GM21515 (cell line): ENCODE data around the gene CAMTA1.

ENCODE experiments used
- ATAC-seq: cut with Tn5 transposase; IDR thresholded peaks from one replicate; pipeline ENCODE4 v1.9.1; 2021; ENCODE audit not compliant: unreplicated experiment

Gene CAMTA1

DNA sequence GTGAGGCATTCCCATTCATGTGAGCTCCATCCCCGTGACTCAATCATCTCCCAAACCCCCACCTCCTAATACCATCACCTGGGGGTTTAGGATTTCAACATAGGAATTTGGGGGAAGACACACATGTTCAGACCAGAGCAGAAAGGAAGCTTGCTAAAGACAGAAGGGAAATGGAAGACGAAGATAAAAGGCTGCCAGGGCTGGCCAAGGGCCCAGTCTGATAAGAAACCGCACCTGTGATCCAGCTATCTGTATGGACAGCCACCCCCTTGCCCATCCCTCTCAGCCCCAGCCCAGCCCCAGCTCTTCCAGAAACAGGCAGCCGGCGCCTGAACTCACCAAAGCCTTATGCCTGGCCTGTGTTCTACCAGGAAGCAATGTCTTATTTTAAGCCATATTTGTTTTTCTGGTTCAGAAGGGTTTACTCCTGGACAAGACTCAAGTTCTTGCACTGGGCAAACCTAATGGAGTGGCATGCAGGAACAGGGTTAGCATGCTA, 787.4 kb downstream of the CAMTA1 start:
- ATAC-seq: no peak

- no peak for ATAC-seq
These were observed 788.2 kb downstream of the CAMTA1 start for GRCh38 chr1:7573481-7573880.

DNA sequence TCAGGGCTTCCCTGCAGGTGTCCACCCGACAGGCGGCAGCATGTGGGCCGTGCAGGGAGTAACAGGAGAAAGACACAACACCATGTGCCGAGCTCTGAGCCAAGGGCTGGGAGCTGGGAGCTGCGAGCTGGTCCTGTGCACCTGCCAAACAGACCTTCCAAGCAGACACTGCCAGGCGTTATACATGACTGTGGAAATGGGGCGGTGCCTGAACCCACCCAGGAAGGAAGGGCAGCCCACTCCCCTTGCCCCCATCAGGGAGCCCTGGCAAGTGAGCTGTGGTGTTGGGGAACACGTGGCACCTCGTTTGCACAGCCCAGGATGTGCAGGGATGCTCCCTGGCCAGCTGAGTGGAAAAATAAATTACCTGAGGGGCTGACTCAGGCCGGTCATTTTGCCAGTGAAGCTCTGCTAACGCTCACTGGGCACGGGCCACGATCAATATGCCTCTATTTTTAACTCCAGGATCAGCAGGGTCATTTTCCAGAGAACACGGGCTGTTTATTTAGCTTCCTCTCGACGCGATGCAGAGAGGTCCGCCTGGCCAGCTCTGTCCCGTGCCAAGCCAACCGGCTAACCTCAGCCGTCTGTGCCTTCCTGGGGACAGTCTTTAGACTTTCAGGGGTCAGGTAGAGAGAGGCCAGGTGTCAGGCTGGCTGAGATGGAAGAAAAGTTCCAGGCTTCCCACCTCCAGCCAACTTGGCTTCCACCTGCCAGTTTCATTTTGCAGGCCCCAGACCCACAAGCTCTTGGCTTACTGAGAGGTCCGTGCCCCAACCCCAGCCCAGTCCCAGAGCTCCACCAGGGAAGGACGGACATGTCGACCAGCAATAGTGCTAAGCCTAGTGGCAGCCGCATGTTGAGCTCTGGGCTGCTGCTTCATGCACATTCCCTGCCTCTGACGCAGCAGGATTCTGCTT, 789.1 kb downstream of the CAMTA1 start:
- no peak for ATAC-seq

- no peak for ATAC-seq
These were observed 789.8 kb downstream of the CAMTA1 start for GRCh38 chr1:7575041-7575400.

- ATAC-seq: no peak
These were observed 791.8 kb downstream of the CAMTA1 start for GRCh38 chr1:7576946-7577657.

DNA sequence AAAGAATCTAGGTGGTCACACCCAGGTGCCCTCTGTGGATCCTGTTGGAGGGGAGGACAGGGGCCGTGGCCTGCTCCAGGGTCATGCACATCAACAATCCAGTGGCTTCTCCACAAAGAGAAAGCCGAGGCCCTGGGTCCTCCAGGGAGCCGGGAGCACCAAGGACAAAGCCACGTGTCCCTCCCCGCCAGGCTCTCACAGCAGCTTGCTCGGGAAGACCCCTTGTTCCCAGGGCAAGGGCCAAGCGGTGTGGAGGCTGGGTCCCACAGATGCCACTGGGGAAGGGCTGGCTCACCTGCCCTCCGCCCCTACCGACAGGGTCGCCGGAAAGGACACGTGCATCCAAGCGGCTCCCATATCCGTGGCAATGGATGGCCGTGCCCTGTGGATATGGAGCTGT, 793.0 kb downstream of the CAMTA1 start:
- ATAC-seq: no peak

GRCh38 chr1:7579016-7579415, 793.8 kb downstream of the CAMTA1 start:
- no peak for ATAC-seq

DNA sequence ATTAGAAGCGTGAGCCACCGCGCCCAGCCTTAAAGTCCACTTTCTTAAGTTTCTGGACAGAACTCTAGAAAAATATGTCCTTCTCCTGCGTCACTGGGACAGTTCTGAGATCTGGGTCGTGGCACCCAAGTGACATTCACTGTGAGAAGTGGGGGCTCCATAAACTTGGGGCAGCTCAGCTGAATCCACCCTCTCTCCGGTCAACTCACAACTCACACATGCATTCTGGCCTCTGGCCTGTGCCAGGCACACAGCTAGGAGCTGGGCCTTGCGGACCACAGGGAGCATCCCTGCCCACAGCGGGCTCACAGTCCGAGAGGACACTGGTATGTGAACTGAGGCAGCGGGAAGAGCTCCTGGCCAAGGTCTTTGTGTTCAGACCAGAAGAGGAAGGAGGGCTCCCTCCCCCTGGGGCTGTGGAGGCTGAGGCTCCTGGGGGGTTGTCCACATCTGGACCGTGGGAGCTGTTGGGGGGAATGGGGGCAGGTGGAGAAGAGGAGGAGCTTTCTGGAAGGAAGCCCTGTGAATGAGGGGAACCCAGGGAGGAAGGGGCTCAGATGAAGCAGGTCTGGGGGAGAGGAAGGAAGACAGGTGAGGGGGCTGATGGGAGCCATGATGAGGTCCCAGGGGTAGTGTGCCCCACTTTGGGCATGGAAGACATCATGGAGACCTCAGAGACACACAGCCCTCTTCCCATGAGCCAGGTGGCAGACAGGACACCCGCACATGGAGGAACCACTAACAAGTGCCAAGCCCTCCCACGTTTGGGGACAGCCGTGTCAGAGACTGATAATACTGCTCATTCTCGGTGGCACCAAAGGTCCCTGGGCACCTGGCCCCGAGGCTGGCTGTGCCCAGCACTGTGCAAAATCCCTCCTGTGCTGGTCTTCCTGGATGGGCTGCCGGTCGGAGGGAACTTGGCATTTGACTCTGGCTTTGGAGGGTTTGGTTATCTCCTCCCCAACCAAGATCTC, 794.9 kb downstream of the CAMTA1 start:
- ATAC-seq: no peak

DNA sequence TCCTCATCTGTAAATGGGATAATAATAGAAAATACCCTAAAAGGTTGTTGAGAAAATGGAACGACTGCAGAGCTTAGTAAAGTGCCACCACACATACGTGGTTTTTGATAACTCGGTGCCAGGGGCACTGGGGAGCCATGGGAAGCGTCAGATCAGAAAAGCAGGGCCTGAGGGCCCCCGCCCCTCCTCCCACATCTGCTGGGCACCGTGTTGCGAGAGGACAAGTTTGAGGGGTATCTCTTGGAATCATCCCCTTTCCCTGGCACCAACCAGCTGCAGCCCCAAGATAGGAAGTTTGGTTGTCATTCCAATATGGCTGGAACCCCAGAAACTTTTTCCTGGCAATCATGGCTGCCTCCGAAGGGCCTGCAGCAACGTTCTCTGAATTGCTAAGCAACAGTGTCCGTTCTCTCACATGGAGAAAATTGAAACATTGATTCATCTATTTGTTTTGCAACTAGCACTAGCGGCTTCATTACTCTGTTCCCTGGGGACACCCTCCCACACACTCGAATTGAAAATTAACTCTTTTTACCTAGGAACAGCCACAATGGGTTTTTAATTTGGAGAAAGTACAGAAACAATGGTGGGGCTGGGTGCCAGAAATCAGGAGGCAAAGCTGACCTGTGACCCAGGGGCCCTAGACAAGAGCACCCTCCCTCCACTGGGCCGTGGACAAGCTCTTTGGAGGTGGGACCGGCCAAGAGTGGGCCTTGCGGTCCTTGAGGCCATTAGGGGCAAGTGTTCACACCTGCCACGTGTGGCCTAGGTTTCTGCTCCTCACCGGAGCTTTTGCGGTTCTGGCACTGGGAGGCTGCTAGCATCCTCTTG, 795.9 kb downstream of the CAMTA1 start:
- no peak for ATAC-seq

GRCh38 chr1:7581754-7582459, 796.7 kb downstream of the CAMTA1 start:
- no peak for ATAC-seq

GRCh38 chr1:7582460-7582972, 797.3 kb downstream of the CAMTA1 start:
- ATAC-seq: no peak

DNA sequence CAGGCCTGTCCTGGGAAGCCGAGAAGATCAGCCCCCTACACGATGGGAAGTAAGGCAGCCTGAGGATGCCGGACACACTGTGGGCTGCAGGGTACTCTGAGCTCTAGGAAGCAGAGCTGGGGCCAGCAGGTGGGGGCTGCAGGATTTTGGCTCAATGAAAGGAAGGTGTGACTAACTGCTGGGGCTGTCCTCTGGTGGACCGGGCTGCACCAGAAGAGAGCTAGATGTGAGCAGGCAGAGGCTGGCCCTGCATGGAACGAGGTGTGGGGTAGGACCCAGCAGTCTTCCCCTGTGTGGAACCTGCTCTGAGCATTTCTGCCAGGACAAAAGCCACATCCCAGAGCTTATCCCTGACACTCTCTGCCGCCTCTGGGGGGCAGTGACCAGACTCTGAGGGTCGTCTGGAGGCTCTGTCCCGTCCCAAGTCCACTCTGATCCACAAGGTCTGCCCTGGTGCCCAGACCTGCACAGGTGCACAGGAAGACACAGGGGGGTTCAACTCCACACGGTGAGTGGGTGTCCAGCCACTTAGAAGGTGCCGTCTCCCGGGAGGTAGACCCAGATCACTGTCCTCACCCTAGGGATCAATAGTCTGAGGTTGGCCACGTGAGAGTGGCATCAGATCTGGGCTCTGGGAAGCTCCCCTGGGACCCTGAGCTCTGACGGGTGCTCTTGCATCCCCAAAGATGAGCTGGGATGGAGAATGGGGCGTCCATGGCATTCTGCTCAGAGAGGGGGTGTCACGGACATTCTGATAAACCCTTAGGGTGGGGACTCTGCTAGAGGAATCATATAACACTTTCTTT, 798.2 kb downstream of the CAMTA1 start:
- no peak for ATAC-seq

DNA sequence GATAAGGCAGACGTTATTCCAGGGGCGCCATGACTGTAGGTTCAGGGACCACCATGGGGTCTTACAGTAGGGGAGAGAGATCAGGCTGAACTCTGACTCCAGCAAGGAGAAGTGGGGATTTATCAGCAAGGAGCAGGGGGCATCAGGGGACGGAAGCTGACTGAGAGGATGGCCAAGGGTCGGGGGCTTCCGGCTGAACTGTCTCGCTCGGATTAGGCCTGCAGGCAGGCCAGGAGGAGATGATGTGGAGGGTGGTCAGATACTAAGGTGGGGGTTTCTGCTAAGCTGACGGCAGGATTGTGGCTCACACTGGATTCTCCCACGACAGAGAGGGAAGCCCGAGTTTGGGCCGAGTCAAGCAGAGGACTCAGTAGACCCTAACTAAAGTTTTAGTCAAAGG, 798.9 kb downstream of the CAMTA1 start:
- ATAC-seq: no peak

DNA sequence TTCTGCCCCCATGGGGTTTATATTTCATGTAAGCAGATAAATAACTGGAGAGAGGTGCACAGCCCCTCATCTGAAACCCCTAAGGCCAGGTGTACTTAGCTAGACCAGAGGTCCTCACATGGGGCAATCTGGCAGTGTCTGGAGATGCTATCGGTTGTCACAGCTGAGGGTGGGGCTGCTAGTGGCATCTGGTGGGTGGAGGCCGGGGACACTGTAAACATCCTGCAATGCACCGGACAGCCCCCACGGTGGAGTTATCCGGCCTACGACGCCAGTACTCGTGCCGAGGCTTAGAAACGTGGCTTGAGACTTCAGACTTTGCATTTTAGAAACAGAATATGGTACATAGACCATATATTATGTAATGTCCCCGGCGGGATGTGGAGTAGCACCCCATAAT, 799.4 kb downstream of the CAMTA1 start:
- ATAC-seq: no peak

- no peak for ATAC-seq
These were observed 800.1 kb downstream of the CAMTA1 start for GRCh38 chr1:7585216-7585907.

DNA sequence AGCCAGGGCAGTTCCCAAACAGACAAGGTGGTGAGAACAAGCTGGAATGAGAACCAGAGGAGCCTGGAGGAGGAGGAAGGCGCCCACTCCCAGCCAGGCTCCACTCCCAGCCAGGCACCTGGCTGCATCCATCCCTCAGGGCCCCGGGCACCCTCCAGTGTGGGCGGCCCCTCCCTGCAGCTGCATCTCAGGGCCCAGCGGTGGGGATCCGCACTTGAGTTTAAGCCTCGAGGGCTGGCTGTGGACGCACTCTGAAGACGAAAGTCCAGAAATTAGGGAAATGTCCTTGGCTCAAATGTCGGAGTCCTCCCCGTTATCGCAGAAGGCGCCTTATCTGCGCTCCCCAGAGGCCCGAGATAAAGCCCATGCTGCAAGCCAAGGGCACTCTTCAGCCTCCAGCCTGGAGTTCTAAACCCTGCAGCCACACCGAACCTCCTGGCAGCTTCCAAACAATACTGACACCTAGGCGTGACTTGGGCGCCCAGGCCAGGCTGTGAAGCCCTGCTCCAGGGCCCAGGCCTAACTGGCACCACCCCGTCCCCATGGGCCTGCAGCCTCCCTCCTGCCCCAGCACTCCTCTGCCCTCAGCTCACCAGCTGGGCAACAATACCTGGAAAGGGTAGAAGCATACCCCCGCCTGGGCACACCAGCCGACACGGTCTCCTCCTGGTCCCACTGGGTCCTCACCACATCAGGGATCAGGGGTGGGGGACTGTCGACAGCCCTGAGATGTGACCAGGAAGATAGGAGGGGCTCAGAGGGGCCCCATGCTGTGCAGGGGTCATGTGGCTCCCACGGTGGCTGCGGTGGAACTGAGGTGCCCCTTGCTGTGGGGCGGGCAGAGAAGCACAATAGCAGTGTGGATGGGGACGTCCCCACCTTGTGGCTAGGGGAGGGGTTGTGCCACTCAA, 801.0 kb downstream of the CAMTA1 start:
- ATAC-seq: no peak
